A673 (cell line): ENCODE results near the gene KBTBD13. TPM values are rescaled to one million over a fixed set of nuclear protein-coding genes. Genes with fewer than 3 reads are reported as not detected.

Experiments
- BruUV-seq: library from RNA; stranded (reverse); fragments of 400-500 nt; replicated peaks from 2 replicates; lab custom pipeline; 2021; lab: Mats Ljungman, UMichigan
- CTCF ChIA-PET: fragments of 300-600 bp; sonication (Branson Sonifier 250); formaldehyde crosslinking; loops from one replicate; lab custom pipeline; 2022; ENCODE audit warnings: antibody characterized with exemption; lab: Charles Lee
- POLR2A ChIA-PET: fragments of 300-600 bp; sonication (Branson Sonifier 250); formaldehyde crosslinking; loops from one replicate; lab custom pipeline; 2022; ENCODE audit warnings: antibody characterized with exemption; ENCODE audit not compliant: low non-redundant PET; lab: Charles Lee
- DNase-seq: peaks from one replicate; pipeline ENCODE4 v3.0.0-alpha.2; 2015; ENCODE audit warnings: low spot score
- H3K27ac ChIP-seq: fragments of 200-600 bp; sonication (generic); 2 replicates; pipeline ENCODE4 v1.5.1; 2016; ENCODE audit warnings: mixed run types, low read depth, mild to moderate bottlenecking, mixed read lengths, antibody characterized with exemption, low read length; ENCODE audit not compliant: poor library complexity, severe bottlenecking
- H3K27me3 ChIP-seq: fragments of 200-600 bp; sonication (generic); replicated peaks from 2 replicates; pipeline ENCODE4 v1.6.1; 2017; ENCODE audit warnings: mixed run types, low read depth, mild to moderate bottlenecking, mixed read lengths, antibody characterized with exemption, low read length; ENCODE audit not compliant: insufficient read depth, poor library complexity
- H3K36me3 ChIP-seq: fragments of 200-600 bp; sonication (generic); 2 replicates; pipeline ENCODE4 v1.6.1; 2016; ENCODE audit warnings: mixed run types, mild to moderate bottlenecking, mixed read lengths, antibody characterized with exemption, low read length; ENCODE audit not compliant: insufficient read depth, poor library complexity, severe bottlenecking
- H3K4me1 ChIP-seq: fragments of 200-600 bp; sonication (generic); 2 replicates; pipeline ENCODE4 v1.6.1; 2017; ENCODE audit warnings: mixed run types, mild to moderate bottlenecking, mixed read lengths, antibody characterized with exemption, low read length; ENCODE audit not compliant: insufficient read depth, poor library complexity, severe bottlenecking
- H3K4me3 ChIP-seq: fragments of 200-600 bp; sonication (generic); 2 replicates; pipeline ENCODE4 v1.5.1; 2016; ENCODE audit warnings: low read depth, mixed run types, mild to moderate bottlenecking, mixed read lengths, low read length; ENCODE audit not compliant: poor library complexity, severe bottlenecking
- H3K9me3 ChIP-seq: fragments of 200-600 bp; sonication (generic); 2 replicates; pipeline ENCODE4 v1.6.1; 2016; ENCODE audit warnings: mixed run types, low read depth, mild to moderate bottlenecking, mixed read lengths, antibody characterized with exemption, low read length; ENCODE audit not compliant: poor library complexity, severe bottlenecking
- CTCF ChIP-seq: fragments of 300-800, 200-600 bp; sonication (generic); conservative IDR thresholded peaks from 2 replicates; pipeline ENCODE4 v1.5.1; 2017; ENCODE audit warnings: low read depth, mild to moderate bottlenecking, antibody characterized with exemption, low read length, moderate library complexity, mixed read lengths
- EZH2 ChIP-seq: fragments of 200-600 bp; sonication (generic); IDR thresholded peaks from 2 replicates; pipeline ENCODE4 v1.6.1; 2017; ENCODE audit warnings: borderline replicate concordance, low read depth, mild to moderate bottlenecking, mixed read lengths, antibody characterized with exemption, low read length; ENCODE audit not compliant: poor library complexity, severe bottlenecking
- intact Hi-C: fragments of 100-400 bp; cut with micrococcal nuclease; formaldehyde crosslinking; loops from one replicate; pipeline ENCODE4 v1.10.0; 2022; ENCODE audit not compliant: unreplicated experiment
- total RNA-seq: library from RNA; stranded (reverse); gene quantifications from 2 replicates; pipeline ENCODE4 v1.2.3, GENCODE V29; 2021

Gene KBTBD13
- total RNA-seq, 1 experiment from 2014 or later, result not detected

GRCh38 chr15:65087873-65088642, 11.5 kb downstream of the KBTBD13 start:
- H3K4me3 ChIP-seq, result no peak overlapping the region
- TF ChIP-seq EZH2, result no peak
- no peak for TF ChIP-seq CTCF
- no peak for DNase-seq
- H3K27ac ChIP-seq, result no peak overlapping the region
- no peaks in the 10 kb centered on the region for H3K4me1 ChIP-seq
- ChIA-PET CTCF (interaction anchor here (0.6 to 1.8 kb wide), 3 partner anchors 13 to 1186 kb away, joined by 3 to 8 read pairs (median 7); no protein-coding TSS in a partner anchor), POLR2A (no interaction called here)
- intact Hi-C loops, result loop anchor here (5.0 kb wide), 1 partner anchor 36 kb away; no protein-coding TSS in a partner anchor
- no TSS peak for BruUV-seq
- no peaks in the 10 kb centered on the region for H3K9me3 ChIP-seq
- no peaks in the 10 kb centered on the region for H3K36me3 ChIP-seq
- no peaks in the 10 kb centered on the region for H3K27me3 ChIP-seq

DNA sequence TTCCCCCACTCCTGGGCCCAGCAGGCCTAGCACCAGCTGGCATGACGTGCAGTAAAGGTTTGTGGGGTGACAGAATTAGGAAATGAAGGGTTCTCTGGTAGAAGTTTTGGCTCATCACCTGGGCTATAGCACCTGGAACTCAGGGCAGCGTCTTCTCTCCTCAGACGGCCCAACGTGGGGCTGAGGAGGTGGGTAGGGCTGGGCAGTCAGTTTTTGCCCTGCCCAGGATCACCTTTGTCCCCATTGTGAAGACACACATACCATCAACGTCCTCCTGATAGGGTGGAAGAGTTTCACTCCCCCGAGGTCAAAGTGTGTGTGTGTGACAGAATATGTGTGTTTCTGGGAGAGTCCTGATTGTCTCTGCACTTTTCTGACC, 12.1 kb downstream of the KBTBD13 start:
- Histone ChIP-seq H3K9me3 (no peaks in the 10 kb centered on the region), H3K27ac (no peak overlapping the region), H3K4me3 (no peak overlapping the region), H3K27me3 (no peaks in the 10 kb centered on the region), H3K4me1 (no peaks in the 10 kb centered on the region), H3K36me3 (no peaks in the 10 kb centered on the region)
- no peak for TF ChIP-seq EZH2
- TF ChIP-seq CTCF, result no peak
- intact Hi-C loops, result loop anchor here (5.0 kb wide), 1 partner anchor 36 kb away; no protein-coding TSS in a partner anchor
- ChIA-PET CTCF (no interaction called here), POLR2A (no interaction called here)
- BruUV-seq, result no TSS peak
- no peak for DNase-seq

DNA sequence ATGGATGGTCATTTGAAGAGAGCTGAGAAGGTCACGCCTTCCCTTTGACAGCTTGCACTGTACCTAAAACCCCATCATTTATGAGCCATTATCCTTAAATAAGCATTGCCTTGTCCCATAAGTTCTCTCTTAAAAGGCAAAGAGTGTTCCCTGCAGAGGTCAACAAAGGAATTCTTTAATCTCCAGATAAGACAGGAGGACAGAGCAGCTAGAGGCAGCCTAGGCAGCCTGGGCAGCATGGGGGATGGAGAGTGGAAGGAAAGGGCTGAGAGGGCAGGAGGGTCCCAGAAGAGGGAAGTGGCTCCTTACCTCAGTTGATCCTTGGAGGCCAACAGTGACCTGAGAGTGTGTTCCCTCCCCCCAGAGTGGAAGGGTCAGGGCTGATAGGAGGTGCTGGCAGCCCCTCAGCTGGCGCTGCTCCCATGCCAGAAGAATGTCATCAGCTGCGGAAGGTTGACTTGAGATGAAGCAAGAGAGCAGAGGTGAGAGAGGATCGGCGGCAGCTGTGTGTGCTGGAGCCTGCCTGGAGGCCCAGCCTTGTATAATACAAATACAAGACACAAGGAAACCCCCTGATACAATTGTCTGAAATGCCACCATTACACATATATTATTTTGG, 12.8 kb downstream of the KBTBD13 start:
- Histone ChIP-seq H3K4me3 (no peak overlapping the region), H3K36me3 (no peaks in the 10 kb centered on the region), H3K27me3 (no peaks in the 10 kb centered on the region), H3K9me3 (no peaks in the 10 kb centered on the region), H3K4me1 (no peaks in the 10 kb centered on the region), H3K27ac (no peak overlapping the region)
- intact Hi-C loops, result loop anchor here (5.0 kb wide), 1 partner anchor 37 kb away; no protein-coding TSS in a partner anchor
- ChIA-PET CTCF (no interaction called here), POLR2A (no interaction called here)
- no peak for DNase-seq
- TF ChIP-seq CTCF, result no peak
- TF ChIP-seq EZH2, result no peak
- no TSS peak for BruUV-seq
